Thymus (tissue), 11 donors: ENCODE measurements around the gene MYH7B. TPM values are rescaled to one million over a fixed set of nuclear protein-coding genes. Genes with fewer than 3 reads are reported as not detected.

Source experiments
- DNase-seq, 9 donors: peaks; one replicate each; pipeline ENCODE4 v3.0.0-alpha.2; 2013; ENCODE audit warnings: low spot score in 9 of 9, low read depth in 6 of 9, missing footprints in 1 of 9
- H3K27ac ChIP-seq, 2 donors: one replicate each; pipeline ENCODE4 v1.5.1; 2013; ENCODE audit warnings: control low read depth in 1 of 2, low read depth in 1 of 2, low read length in 1 of 2, mild to moderate bottlenecking in 1 of 2, moderate library complexity in 1 of 2
- H3K27me3 ChIP-seq, 2 donors: one replicate each; pipeline ENCODE4 v1.5.1; 2013; ENCODE audit warnings: low read length in 1 of 2; ENCODE audit not compliant: control insufficient read depth in 2 of 2, insufficient read depth in 1 of 2
- H3K36me3 ChIP-seq, 2 donors: one replicate each; pipeline ENCODE4 v1.5.1; 2013; ENCODE audit warnings: low read length in 1 of 2, mild to moderate bottlenecking in 1 of 2, moderate library complexity in 1 of 2; ENCODE audit not compliant: control insufficient read depth in 2 of 2, insufficient read depth in 2 of 2
- H3K4me1 ChIP-seq, 2 donors: one replicate each; pipeline ENCODE4 v1.5.1; 2013; ENCODE audit warnings: low read length in 2 of 2; ENCODE audit not compliant: control insufficient read depth in 2 of 2, insufficient read depth in 2 of 2
- H3K4me3 ChIP-seq, 2 donors: one replicate each; pipeline ENCODE4 v1.5.1; 2013; ENCODE audit warnings: low read length in 2 of 2, control low read depth in 1 of 2, mild to moderate bottlenecking in 1 of 2
- H3K9me3 ChIP-seq, 2 donors: one replicate each; pipeline ENCODE4 v1.5.1; 2013; ENCODE audit warnings: low read length in 1 of 2, mild to moderate bottlenecking in 1 of 2; ENCODE audit not compliant: control insufficient read depth in 2 of 2, insufficient read depth in 1 of 2
- WGBS: extraction: QIAGEN DNeasy Blood & Tissue Kit; methylation state at CpG from one replicate; pipeline ENCODE4 v1.1.7; 2013; 5-methylcytosine and 5-hydroxymethylcytosine counted together
- polyA plus RNA-seq: library from polyadenylated mRNA; stranded (reverse); fragments of 200-250 nt; gene quantifications from one replicate; pipeline ENCODE4 v1.2.3, GENCODE V29; 2013
- total RNA-seq: library from RNA; stranded (reverse); fragments of 120-200 nt; gene quantifications from one replicate; pipeline ENCODE4 v1.2.4, GENCODE V29; 2013
- donor health status: healthy.

The MYH7B gene
- total and polyA plus RNA-seq, 2 donors = 0.09 to 1.8 TPM

DNA sequence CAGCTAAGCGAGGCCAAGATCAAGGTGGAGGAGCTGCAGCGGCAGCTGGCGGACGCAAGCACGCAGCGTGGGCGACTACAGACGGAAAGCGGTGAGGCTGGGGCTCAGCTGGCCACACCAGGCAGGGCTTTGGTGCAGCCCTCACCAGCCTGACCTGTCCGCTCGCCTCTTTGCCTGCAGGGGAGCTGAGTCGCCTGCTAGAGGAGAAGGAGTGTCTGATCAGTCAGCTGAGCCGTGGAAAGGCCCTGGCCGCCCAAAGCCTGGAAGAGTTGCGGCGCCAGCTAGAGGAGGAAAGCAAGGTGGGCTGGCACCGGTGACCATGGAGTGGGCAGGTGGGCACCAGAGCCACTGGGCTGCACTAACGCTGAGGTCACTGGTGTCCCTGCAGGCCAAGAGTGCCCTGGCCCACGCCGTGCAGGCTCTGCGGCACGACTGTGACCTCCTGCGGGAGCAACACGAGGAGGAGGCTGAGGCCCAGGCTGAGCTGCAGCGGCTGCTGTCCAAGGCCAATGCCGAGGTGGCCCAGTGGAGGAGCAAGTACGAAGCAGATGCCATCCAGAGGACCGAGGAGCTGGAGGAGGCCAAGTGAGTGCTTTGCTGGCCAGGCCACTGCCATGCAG is 42.8 kb downstream of the MYH7B start:
- H3K4me1 ChIP-seq = peaks cover 0 to 24% of the 10 kb centered on the region in 2 donors
- H3K27ac ChIP-seq = no peak overlapping the region
- H3K27me3 ChIP-seq = no peaks in the 10 kb centered on the region
- 95% methylated on average over 28 of the region's 28 CpGs for WGBS
- peaks cover 78 to 96% of the 10 kb centered on the region in 2 donors for H3K36me3 ChIP-seq
- H3K9me3 ChIP-seq = peaks cover 0 to 23% of the 10 kb centered on the region in 2 donors
- H3K4me3 ChIP-seq = no peak overlapping the region
- no peak for DNase-seq

- DNase-seq = no peak
- Histone ChIP-seq H3K4me1 (peaks cover 0 to 24% of the 10 kb centered on the region in 2 donors), H3K36me3 (peaks cover 80 to 96% of the 10 kb centered on the region in 2 donors), H3K4me3 (no peak overlapping the region), H3K27ac (no peak overlapping the region), H3K27me3 (no peaks in the 10 kb centered on the region), H3K9me3 (peaks cover 0 to 17% of the 10 kb centered on the region in 2 donors)
- 99% methylated on average over 25 of the region's 25 CpGs for WGBS
Measured at GRCh38 chr20:34999021-34999451, 43.4 kb downstream of the MYH7B start.

GRCh38 chr20:34999782-35000181 is 44.1 kb downstream of the MYH7B start:
- no peak for DNase-seq
- Histone ChIP-seq H3K4me1 (peaks cover 0 to 24% of the 10 kb centered on the region in 2 donors), H3K9me3 (peaks cover 0 to 16% of the 10 kb centered on the region in 2 donors), H3K27ac (no peak overlapping the region), H3K4me3 (no peak overlapping the region), H3K27me3 (no peaks in the 10 kb centered on the region), H3K36me3 (peaks cover 83 to 96% of the 10 kb centered on the region in 2 donors)
- whole genome bisulfite sequencing = 93% methylated on average over 10 of the region's 10 CpGs

DNA sequence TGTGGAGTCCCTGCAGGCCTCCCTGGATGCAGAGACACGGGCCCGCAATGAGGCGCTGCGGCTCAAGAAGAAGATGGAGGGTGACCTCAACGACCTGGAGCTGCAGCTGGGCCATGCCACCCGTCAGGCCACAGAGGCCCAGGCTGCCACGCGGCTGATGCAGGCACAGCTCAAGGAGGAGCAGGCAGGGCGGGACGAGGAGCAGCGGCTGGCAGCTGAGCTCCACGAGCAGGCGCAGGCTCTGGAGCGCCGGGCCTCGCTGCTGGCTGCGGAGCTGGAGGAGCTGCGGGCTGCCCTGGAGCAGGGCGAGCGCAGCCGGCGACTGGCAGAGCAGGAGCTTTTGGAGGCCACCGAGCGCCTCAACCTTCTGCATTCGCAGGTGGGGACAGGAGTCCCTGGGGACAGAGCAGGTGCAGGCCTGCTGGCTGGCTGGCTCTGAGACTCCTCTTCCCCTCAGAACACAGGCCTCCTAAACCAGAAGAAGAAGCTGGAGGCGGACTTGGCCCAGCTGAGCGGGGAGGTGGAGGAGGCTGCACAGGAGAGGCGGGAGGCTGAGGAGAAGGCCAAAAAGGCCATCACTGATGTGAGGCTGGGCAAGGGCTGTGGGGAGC is 44.7 kb downstream of the MYH7B start:
- no peak overlapping the region for H3K4me3 ChIP-seq
- DNase-seq = no peak
- peaks cover 0 to 24% of the 10 kb centered on the region in 2 donors for H3K4me1 ChIP-seq
- peaks cover 0 to 14% of the 10 kb centered on the region in 2 donors for H3K9me3 ChIP-seq
- H3K27me3 ChIP-seq = no peaks in the 10 kb centered on the region
- no peak overlapping the region for H3K27ac ChIP-seq
- WGBS = 98% methylated on average over 28 of the region's 28 CpGs
- H3K36me3 ChIP-seq = peaks cover 83 to 96% of the 10 kb centered on the region in 2 donors

DNA sequence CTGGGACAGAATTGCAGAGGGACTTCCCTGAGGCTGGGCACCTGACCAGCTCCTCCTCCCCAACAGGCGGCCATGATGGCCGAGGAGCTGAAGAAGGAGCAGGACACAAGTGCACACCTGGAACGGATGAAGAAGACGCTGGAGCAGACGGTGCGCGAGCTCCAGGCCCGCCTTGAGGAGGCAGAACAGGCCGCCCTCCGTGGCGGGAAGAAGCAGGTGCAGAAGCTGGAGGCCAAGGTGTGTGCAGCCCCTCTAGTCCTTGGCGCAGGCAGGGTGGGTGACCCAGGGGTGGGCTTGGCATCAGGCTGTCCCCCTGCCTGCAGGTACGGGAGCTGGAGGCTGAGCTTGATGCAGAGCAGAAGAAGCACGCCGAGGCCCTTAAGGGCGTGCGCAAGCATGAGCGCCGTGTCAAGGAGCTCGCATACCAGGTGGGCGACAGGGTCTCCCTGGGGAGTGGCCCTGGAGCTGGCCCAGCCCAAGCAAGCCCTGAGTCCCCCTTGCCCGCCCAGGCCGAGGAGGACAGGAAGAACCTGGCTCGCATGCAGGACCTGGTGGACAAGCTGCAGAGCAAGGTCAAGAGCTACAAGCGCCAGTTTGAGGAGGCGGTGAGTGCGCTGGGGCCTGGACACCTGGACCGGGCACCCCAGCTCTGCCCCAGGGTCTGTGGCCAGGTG is 45.4 kb downstream of the MYH7B start:
- H3K36me3 ChIP-seq = peaks cover 83 to 96% of the 10 kb centered on the region in 2 donors
- 98% methylated on average over 28 of the region's 28 CpGs for WGBS
- no peak for DNase-seq
- no peak overlapping the region for H3K4me3 ChIP-seq
- H3K27me3 ChIP-seq = no peaks in the 10 kb centered on the region
- H3K4me1 ChIP-seq = peaks cover 0 to 21% of the 10 kb centered on the region in 2 donors
- H3K27ac ChIP-seq = no peak overlapping the region
- peaks cover 0 to 7% of the 10 kb centered on the region in 2 donors for H3K9me3 ChIP-seq

- WGBS = 97% methylated on average over 15 of the region's 15 CpGs
- no peak for DNase-seq
- H3K27ac ChIP-seq = no peak overlapping the region
Measured at GRCh38 chr20:35001596-35002362, 46.1 kb downstream of the MYH7B start.

DNA sequence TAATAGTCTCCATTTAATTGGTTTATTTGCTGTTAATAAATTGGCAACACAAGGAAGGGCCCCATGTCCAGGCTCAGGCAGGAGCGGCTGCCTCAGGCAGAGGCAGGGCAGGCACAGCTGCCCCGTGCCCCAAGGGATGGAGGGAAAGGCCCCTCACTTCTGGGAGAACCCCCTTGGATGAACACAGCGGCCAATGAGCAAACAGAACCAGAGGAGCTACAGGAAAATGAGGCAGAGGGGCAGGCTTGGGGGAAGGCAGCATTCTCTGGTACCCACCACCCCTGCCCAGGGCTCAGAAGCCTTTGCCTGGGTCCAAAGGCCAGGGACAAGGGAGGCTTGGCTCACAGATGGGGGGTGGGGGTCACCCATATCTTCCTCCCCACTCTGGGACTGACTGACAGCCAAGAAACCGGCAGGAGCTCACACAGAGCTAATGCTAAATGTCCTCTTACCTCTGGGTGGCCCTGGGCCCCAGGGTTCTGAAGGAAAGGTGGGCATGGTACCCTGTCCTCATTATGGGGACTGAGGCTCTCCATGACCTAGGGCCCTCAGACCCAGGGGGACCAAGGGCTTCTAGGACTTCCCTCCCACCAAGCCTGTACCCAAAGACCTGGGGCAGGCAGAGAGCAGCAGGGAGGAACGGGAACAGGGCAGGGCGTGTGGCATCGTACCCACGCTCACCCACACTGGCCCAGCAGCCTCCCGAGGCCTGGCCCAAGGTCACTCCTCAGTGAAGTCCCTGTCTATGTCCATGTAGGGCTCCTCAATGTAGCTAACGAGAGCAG is 47.0 kb downstream of the MYH7B start:
- H3K27ac ChIP-seq = no peak overlapping the region
- H3K36me3 ChIP-seq = peaks cover 95 to 96% of the 10 kb centered on the region in 2 donors
- no peaks in the 10 kb centered on the region for H3K27me3 ChIP-seq
- peaks cover 0 to 7% of the 10 kb centered on the region in 2 donors for H3K4me1 ChIP-seq
- DNase-seq = no peak
- H3K4me3 ChIP-seq = no peak overlapping the region
- no peaks in the 10 kb centered on the region for H3K9me3 ChIP-seq
- 94% methylated on average over 10 of the region's 10 CpGs for WGBS

More at GRCh38 chr20:35001596-35002362, 46.1 kb downstream of the MYH7B start:
- Histone ChIP-seq H3K36me3 (peaks cover 88 to 96% of the 10 kb centered on the region in 2 donors), H3K9me3 (no peaks in the 10 kb centered on the region), H3K4me3 (no peak overlapping the region), H3K4me1 (peaks cover 0 to 14% of the 10 kb centered on the region in 2 donors), H3K27me3 (no peaks in the 10 kb centered on the region)

DNA sequence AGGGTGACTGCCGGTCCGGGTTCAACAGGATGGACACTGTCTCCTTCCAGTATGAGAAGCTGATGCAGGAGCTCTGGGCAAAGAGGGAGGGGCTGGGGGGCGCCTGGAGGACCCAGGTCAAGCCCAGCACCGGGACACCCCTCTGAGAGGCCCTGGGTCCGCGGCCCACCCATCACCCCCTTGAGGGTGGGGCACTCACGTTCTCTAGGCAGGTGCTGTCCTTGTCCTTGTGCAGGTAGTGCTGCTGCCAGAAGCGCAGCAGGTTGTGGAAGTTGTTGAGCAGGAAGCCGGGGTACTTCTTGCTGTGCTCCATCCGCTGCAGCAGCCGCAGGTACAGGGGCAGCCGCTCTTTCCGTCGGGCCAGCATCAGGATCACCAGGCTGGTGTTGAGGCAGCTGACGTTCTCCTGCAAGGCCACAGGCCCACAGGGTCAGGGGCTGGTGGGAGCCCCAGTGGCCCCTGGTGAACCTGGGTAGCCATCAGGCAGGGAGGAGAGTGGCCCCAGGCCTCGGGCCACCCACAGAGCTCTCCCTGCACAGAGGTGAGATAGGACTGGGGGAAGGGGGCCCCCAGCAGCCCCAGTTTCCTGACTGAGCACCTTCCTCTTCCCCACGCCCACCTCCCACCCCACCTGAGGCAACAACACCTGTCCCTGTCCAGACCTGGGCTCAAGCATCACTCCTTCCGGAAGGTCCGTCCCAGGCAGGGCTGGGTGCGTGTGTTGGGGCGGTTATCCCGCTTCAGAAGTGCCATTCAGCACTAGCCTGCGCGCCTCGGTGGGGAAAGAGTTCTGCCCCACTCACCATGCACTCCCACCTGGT is 47.8 kb downstream of the MYH7B start:
- Histone ChIP-seq H3K4me1 (no peaks in the 10 kb centered on the region), H3K36me3 (peaks cover 95 to 97% of the 10 kb centered on the region in 2 donors), H3K4me3 (no peak overlapping the region), H3K27ac (no peak overlapping the region), H3K9me3 (no peaks in the 10 kb centered on the region), H3K27me3 (no peaks in the 10 kb centered on the region)
- DNase-seq = no peak
- 96% methylated on average over 25 of the region's 25 CpGs for whole genome bisulfite sequencing
